PC-9 (cell line): ENCODE results near the gene RUVBL2.

Experiments
- EZH2 ChIP-seq: fragments of 200-600 bp; sonication (generic); IDR thresholded peaks from 2 replicates; pipeline ENCODE4 v1.8.0; 2017; ENCODE audit warnings: antibody characterized with exemption, low read depth
- TF ChIP-seq, protein P1 (sequence below): fragments of 200-600 bp; sonication (generic); conservative IDR thresholded peaks from 2 replicates; pipeline ENCODE4 v1.6.1; 2017; ENCODE audit warnings: mixed run types, antibody characterized with exemption, mild to moderate bottlenecking, moderate library complexity

- TF ChIP-seq, protein P1, sequence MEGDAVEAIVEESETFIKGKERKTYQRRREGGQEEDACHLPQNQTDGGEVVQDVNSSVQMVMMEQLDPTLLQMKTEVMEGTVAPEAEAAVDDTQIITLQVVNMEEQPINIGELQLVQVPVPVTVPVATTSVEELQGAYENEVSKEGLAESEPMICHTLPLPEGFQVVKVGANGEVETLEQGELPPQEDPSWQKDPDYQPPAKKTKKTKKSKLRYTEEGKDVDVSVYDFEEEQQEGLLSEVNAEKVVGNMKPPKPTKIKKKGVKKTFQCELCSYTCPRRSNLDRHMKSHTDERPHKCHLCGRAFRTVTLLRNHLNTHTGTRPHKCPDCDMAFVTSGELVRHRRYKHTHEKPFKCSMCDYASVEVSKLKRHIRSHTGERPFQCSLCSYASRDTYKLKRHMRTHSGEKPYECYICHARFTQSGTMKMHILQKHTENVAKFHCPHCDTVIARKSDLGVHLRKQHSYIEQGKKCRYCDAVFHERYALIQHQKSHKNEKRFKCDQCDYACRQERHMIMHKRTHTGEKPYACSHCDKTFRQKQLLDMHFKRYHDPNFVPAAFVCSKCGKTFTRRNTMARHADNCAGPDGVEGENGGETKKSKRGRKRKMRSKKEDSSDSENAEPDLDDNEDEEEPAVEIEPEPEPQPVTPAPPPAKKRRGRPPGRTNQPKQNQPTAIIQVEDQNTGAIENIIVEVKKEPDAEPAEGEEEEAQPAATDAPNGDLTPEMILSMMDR, result no peak
- TF ChIP-seq EZH2, result no peak
Observed at GRCh38 chr19:49011194-49011593, 17.5 kb downstream of the RUVBL2 start.
